HCT116 (cell line): ENCODE results near the gene OR52B2. TPM values are rescaled to one million over a fixed set of nuclear protein-coding genes. Genes with fewer than 3 reads are reported as not detected.

Experiments used
- ATAC-seq: fragments of 200-7000 bp; cut with Tn5 transposase; 2 replicates; pipeline ENCODE4 v1.9.1; 2020; ENCODE audit warnings: mild to moderate bottlenecking, moderate library complexity
- BruUV-seq: library from RNA; stranded (reverse); fragments of 400-500 nt; replicated peaks from 2 replicates; lab custom pipeline; 2021; lab: Mats Ljungman, UMichigan
- CTCF ChIA-PET: fragments of 300-600 bp; sonication (Branson Sonifier 250); formaldehyde crosslinking; loops from one replicate; lab custom pipeline; 2021; ENCODE audit warnings: antibody characterized with exemption; lab: Charles Lee
- POLR2A ChIA-PET: fragments of 300-600, 350-600 bp; sonication (Branson Sonifier 250); formaldehyde crosslinking; loops from one replicate; lab custom pipeline; 2021; ENCODE audit warnings: antibody characterized with exemption; lab: Charles Lee
- RAD21 ChIA-PET, 2 experiments: fragments of 300-600 bp; sonication (Branson Sonifier 250); formaldehyde crosslinking; loops; one replicate each; lab custom pipeline; 2023; ENCODE audit warnings: low total read pairs in 2 of 2; ENCODE audit not compliant: uncharacterized antibody in 2 of 2, unreplicated experiment in 2 of 2, low non-redundant PET in 1 of 2; lab: Charles Lee
- DNase-seq: peaks from one replicate; pipeline ENCODE4 v3.0.0-alpha.2; 2010; ENCODE audit warnings: low read depth, low spot score
- H2AFZ ChIP-seq: fragments of 200-600 bp; shearing (Covaris generic), sonication (generic); 2 replicates; pipeline ENCODE4 v1.6.1; 2017; ENCODE audit warnings: low read depth, mixed run types, mixed read lengths, antibody characterized with exemption, low read length; ENCODE audit not compliant: poor library complexity, severe bottlenecking
- H3K27ac ChIP-seq: 2 replicates; pipeline ENCODE4 v1.5.1; 2012; ENCODE audit warnings: low read depth, low read length
- H3K27me3 ChIP-seq: fragments of 200-600 bp; sonication (generic); 2 replicates; pipeline ENCODE4 v1.6.1; 2016; ENCODE audit warnings: mixed run types, low read length, mixed read lengths; ENCODE audit not compliant: insufficient read depth
- H3K36me3 ChIP-seq, 2 experiments: fragments of 200-500 bp in 1 of 2; fragments of 200-600 bp in 1 of 2; sonication (Bioruptor generic) in 1 of 2; sonication (generic) in 1 of 2; 2 replicates each; pipeline versions ENCODE4 v1.5.1 to v1.6.1; 2014 to 2016; ENCODE audit warnings: low read length in 2 of 2, inconsistent platforms in 1 of 2, mixed read lengths in 1 of 2, mixed run types in 1 of 2; ENCODE audit not compliant: insufficient read depth in 2 of 2, control insufficient read depth in 1 of 2
- H3K4me1 ChIP-seq, 2 experiments: fragments of 200-600 bp in 1 of 2; sonication (generic) in 1 of 2; 2 replicates each; pipeline versions ENCODE4 v1.5.1 to v1.6.1; 2012 to 2017; ENCODE audit warnings: low read length in 2 of 2, inconsistent platforms in 1 of 2, mild to moderate bottlenecking in 1 of 2, mixed read lengths in 1 of 2, mixed run types in 1 of 2, moderate library complexity in 1 of 2; ENCODE audit not compliant: insufficient read depth in 2 of 2, control insufficient read depth in 1 of 2
- H3K4me2 ChIP-seq: fragments of 200-600 bp; sonication (generic); 2 replicates; pipeline ENCODE4 v1.6.1; 2017; ENCODE audit warnings: mixed run types, low read length, mixed read lengths
- H3K4me3 ChIP-seq, 2 experiments: fragments of 200-600 bp in 1 of 2; sonication (generic) in 1 of 2; replicated peaks in 1 of 2; 2 replicates each; pipeline ENCODE4 v1.5.1; 2011 to 2016; ENCODE audit warnings: low read length in 2 of 2, control low read depth in 1 of 2, low read depth in 1 of 2, mild to moderate bottlenecking in 1 of 2, mixed read lengths in 1 of 2, mixed run types in 1 of 2
- H3K79me2 ChIP-seq: fragments of 200-600 bp; sonication (generic); 2 replicates; pipeline ENCODE4 v1.6.1; 2017; ENCODE audit warnings: mild to moderate bottlenecking, mixed run types, low read length, moderate library complexity, mixed read lengths; ENCODE audit not compliant: insufficient read depth
- H3K9ac ChIP-seq: fragments of 200-600 bp; sonication (generic); 2 replicates; pipeline ENCODE4 v1.6.1; 2016; ENCODE audit warnings: low read length, mixed read lengths
- H3K9me2 ChIP-seq: fragments of 200-600 bp; sonication (generic), shearing (Covaris generic); 2 replicates; pipeline ENCODE4 v1.6.1; 2017; ENCODE audit warnings: mixed run types, mild to moderate bottlenecking, moderate library complexity; ENCODE audit not compliant: insufficient read depth
- H3K9me3 ChIP-seq, 2 experiments: fragments of 200-500 bp in 1 of 2; fragments of 200-600 bp in 1 of 2; sonication (Bioruptor generic) in 1 of 2; sonication (generic) in 1 of 2; 2 replicates each; pipeline ENCODE4 v1.6.1; 2014 to 2017; ENCODE audit warnings: low read length in 2 of 2, mixed read lengths in 2 of 2, inconsistent platforms in 1 of 2, low read depth in 1 of 2, mild to moderate bottlenecking in 1 of 2, mixed run types in 1 of 2, moderate library complexity in 1 of 2; ENCODE audit not compliant: control insufficient read depth in 1 of 2, insufficient read depth in 1 of 2
- H4K20me1 ChIP-seq: fragments of 200-600 bp; sonication (generic), shearing (Covaris generic); 2 replicates; pipeline ENCODE4 v1.6.1; 2017; ENCODE audit warnings: mixed run types, mild to moderate bottlenecking, moderate library complexity; ENCODE audit not compliant: insufficient read depth
- ATF3 ChIP-seq: IDR thresholded peaks from 2 replicates; pipeline ENCODE4 v1.6.1; 2012
- CBX3 ChIP-seq: IDR thresholded peaks from 2 replicates; pipeline ENCODE4 v1.6.1; 2012; ENCODE audit warnings: low read depth
- CTCF ChIP-seq, 3 experiments: fragments of 200-600 bp in 1 of 3; sonication (generic) in 1 of 3; IDR thresholded peaks in 2 of 3; conservative IDR thresholded peaks in 1 of 3; 2 replicates each; pipeline ENCODE4 v1.5.1; 2012 to 2017; ENCODE audit warnings: low read depth in 2 of 3, low read length in 2 of 3, antibody characterized with exemption in 1 of 3, borderline replicate concordance in 1 of 3, control low read depth in 1 of 3, mild to moderate bottlenecking in 1 of 3, mixed read lengths in 1 of 3, mixed run types in 1 of 3, moderate library complexity in 1 of 3; ENCODE audit not compliant: insufficient read depth in 1 of 3
- EGR1 ChIP-seq: IDR thresholded peaks from 2 replicates; pipeline ENCODE4 v1.6.1; 2012; ENCODE audit warnings: low read depth
- ELF1 ChIP-seq: IDR thresholded peaks from 2 replicates; pipeline ENCODE4 v1.6.1; 2012; ENCODE audit warnings: low read depth, borderline replicate concordance
- EZH2 ChIP-seq: fragments of 200-600 bp; sonication (generic); IDR thresholded peaks from 2 replicates; pipeline ENCODE4 v1.6.1; 2017; ENCODE audit warnings: antibody characterized with exemption, mixed run types
- EZH2phosphoT487 ChIP-seq: fragments of 200-600 bp; IDR thresholded peaks from 2 replicates; pipeline ENCODE4 v1.6.1; 2018; ENCODE audit warnings: antibody characterized with exemption, borderline replicate concordance
- FOSL1 ChIP-seq: IDR thresholded peaks from 2 replicates; pipeline ENCODE4 v1.6.1; 2012; ENCODE audit warnings: low read depth
- JUND ChIP-seq: IDR thresholded peaks from 2 replicates; pipeline ENCODE4 v1.6.1; 2012
- MAX ChIP-seq: IDR thresholded peaks from 2 replicates; pipeline ENCODE4 v1.6.1; 2012
- POLR2A ChIP-seq: IDR thresholded peaks from 2 replicates; pipeline ENCODE4 v1.7.0; 2011; ENCODE audit warnings: borderline replicate concordance; ENCODE audit not compliant: insufficient read depth, insufficient read length; ENCODE audit errors: extremely low read depth
- POLR2AphosphoS5 ChIP-seq: IDR thresholded peaks from 2 replicates; pipeline ENCODE4 v1.6.1; 2011; ENCODE audit warnings: mild to moderate bottlenecking, low read depth, low read length, moderate library complexity
- REST ChIP-seq: IDR thresholded peaks from 2 replicates; pipeline ENCODE4 v1.6.1; 2012; ENCODE audit warnings: low read depth
- SIN3A ChIP-seq: IDR thresholded peaks from 2 replicates; pipeline ENCODE4 v1.6.1; 2012; ENCODE audit warnings: low read depth
- SRF ChIP-seq: IDR thresholded peaks from 2 replicates; pipeline ENCODE4 v1.6.1; 2012; ENCODE audit warnings: low read depth
- TCF7L2 ChIP-seq: IDR thresholded peaks from 2 replicates; pipeline ENCODE4 v1.7.0; 2011; ENCODE audit warnings: borderline replicate concordance, inconsistent platforms; ENCODE audit not compliant: insufficient read depth, insufficient read length; ENCODE audit errors: extremely low read depth
- YY1 ChIP-seq: IDR thresholded peaks from 2 replicates; pipeline ENCODE4 v1.6.1; 2011; ENCODE audit warnings: low read length, low read depth, moderate library complexity, mild to moderate bottlenecking; ENCODE audit not compliant: insufficient replicate concordance; ENCODE audit errors: extremely low read depth
- ZBTB33 ChIP-seq: IDR thresholded peaks from 2 replicates; pipeline ENCODE4 v1.6.1; 2011; ENCODE audit warnings: mild to moderate bottlenecking, low read length, moderate library complexity; ENCODE audit not compliant: insufficient replicate concordance; ENCODE audit errors: extremely low read depth
- ZFX ChIP-seq: fragments of 450-650 bp; IDR thresholded peaks from 2 replicates; pipeline ENCODE4 v1.6.1; 2017
- ZNF274 ChIP-seq: fragments of 200-500 bp; sonication (Bioruptor generic); IDR thresholded peaks from 2 replicates; pipeline ENCODE4 v1.6.1; 2014; ENCODE audit warnings: mild to moderate bottlenecking, low read depth, low read length, inconsistent platforms
- intact Hi-C: fragments of 100-400 bp; cut with micrococcal nuclease; formaldehyde crosslinking; loops from 2 replicates; pipeline ENCODE4 v1.10.0; 2022
- total RNA-seq: library from RNA; stranded (reverse); gene quantifications from one replicate; pipeline ENCODE4 v1.2.1, GENCODE V29; 2021; ENCODE audit not compliant: unreplicated experiment

Gene OR52B2
- total RNA-seq, 1 experiment from 2014 or later = not detected

GRCh38 chr11:6129635-6130034, 40.5 kb downstream of the OR52B2 start:
- no peaks in the 10 kb centered on the region for H4K20me1 ChIP-seq
- TF ChIP-seq ZFX (no peak), CTCF (IDR thresholded peaks at IDR 0.05 in 2 of 3, conservative IDR thresholded peaks at IDR 0.05 in 1 of 3; ENCODE audit: borderline replicate concordance in 1 of 3, insufficient read depth in 1 of 3, low read depth in 2 of 3, low read length in 2 of 3) (no peak), TCF7L2 (no peak), POLR2A (no peak), ZBTB33 (no peak), ATF3 (no peak), POLR2AphosphoS5 (no peak), JUND (no peak), YY1 (no peak), ZNF274 (no peak), MAX (no peak), SIN3A (no peak), CBX3 (no peak), ELF1 (no peak), EZH2phosphoT487 (no peak), EZH2 (no peak), REST (no peak), EGR1 (no peak), SRF (no peak), FOSL1 (no peak)
- RAD21 ChIA-PET = no interaction called here
- H2AFZ ChIP-seq = no peak overlapping the region
- no peak overlapping the region for H3K4me2 ChIP-seq
- intact Hi-C loops = no loop called here
- H3K36me3 ChIP-seq = no peaks in the 10 kb centered on the region; a peak in 1 of 4 replicates
- CTCF ChIA-PET = no interaction called here
- H3K9me3 ChIP-seq = no peaks in the 10 kb centered on the region
- no peak overlapping the region for H3K9ac ChIP-seq
- H3K9me2 ChIP-seq = no peaks in the 10 kb centered on the region
- no peaks in the 10 kb centered on the region for H3K79me2 ChIP-seq
- ATAC-seq (no peak), DNase-seq (no peak)
- H3K27me3 ChIP-seq = peaks cover 45% of the 10 kb centered on the region
- BruUV-seq = no TSS peak
- no peak overlapping the region for H3K4me3 ChIP-seq
- POLR2A ChIA-PET = no interaction called here
- no peaks in the 10 kb centered on the region for H3K4me1 ChIP-seq
- H3K27ac ChIP-seq = no peak overlapping the region
